ENCODE results near the gene TGFBR3.

DNA sequence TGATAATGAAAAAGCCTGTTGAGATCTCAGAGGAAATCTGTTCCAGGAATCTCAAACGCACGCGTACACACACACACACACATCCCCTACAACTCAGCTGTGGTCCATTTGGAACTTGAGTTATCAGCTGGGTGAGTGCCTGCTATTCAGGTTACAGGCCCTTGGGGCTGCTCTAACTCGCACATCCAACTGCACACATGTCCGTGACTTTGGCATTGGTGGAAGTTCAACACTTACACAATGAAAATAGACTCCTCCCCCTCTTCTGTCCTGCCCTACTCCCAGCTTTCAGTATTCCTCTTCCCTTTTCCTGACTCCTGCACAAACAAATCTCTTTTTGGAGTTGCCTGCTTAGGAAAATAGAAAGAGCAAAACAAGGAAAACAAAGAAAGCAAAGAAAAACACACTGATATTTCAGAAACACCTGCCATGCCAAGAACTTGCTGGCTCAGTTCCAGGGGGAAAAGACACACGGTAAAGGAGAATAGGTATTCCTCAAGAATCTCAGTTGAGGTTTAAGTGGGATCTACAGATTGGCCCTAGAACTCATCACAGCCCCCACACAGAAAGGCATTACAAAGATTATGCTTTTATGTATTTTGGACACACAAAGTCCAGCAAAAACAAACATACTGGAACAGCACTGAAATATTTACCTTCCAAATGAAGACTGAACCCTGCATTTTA is 140.9 kb downstream of the TGFBR3 start:
- TF ChIP-seq POLR2A (IDR thresholded peaks at IDR 0.05; ENCODE audit: low read length) (no peak), GATA1 (IDR thresholded peaks at IDR 0.05; ENCODE audit: low read depth, low read length) (no peak)

Measured in erythroblast (primary cell).